ENCODE data around the gene PRSS36. TPM values are rescaled to one million over a fixed set of nuclear protein-coding genes. Genes with fewer than 3 reads are reported as not detected.

PRSS36 gene
- total RNA-seq, 1 experiment from 2014 or later: 0.41 TPM

DNA sequence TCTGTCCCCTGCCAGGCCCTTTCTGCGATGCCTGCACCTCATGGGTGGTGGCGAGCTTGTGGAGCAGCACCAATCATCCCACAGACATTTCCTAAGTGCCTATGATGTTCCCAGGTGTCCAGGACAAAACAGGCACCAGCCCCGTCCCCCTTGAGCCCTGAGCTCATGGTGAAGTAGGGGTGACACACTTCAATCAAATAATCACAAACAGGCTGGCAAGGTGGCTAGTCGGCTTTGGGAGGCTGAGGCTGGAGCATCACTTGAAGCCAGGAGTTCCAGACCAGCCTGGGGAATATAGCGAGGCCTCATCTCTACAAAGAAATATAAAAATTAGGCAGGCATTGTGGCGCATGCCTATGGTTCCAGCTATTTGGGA, 13.6 kb downstream of the PRSS36 start:
- no TSS peak for BruUV-seq (replicated peaks)
- no peak overlapping the region for H3K27ac ChIP-seq (ENCODE audit: low read depth, low read length, poor library complexity, severe bottlenecking)
- no peak overlapping the region for H3K4me3 ChIP-seq (ENCODE audit: low read depth, low read length, poor library complexity, severe bottlenecking)
- DNase-seq (ENCODE audit: low spot score): no peak
- CTCF ChIA-PET: no interaction called here
- H3K9me3 ChIP-seq (ENCODE audit: low read depth, low read length, poor library complexity, severe bottlenecking): no peaks in the 10 kb centered on the region
- intact Hi-C loops (cut with micrococcal nuclease; ENCODE audit: unreplicated experiment): no loop called here
- no peaks in the 10 kb centered on the region for H3K27me3 ChIP-seq (replicated peaks; ENCODE audit: insufficient read depth, low read depth, low read length, poor library complexity)
- no peak for TF ChIP-seq EZH2 (IDR thresholded peaks at IDR 0.05; ENCODE audit: borderline replicate concordance, low read depth, low read length, poor library complexity, severe bottlenecking)
- POLR2A ChIA-PET (ENCODE audit: low non-redundant PET): interaction anchor here (0.6 kb wide), 1 partner anchor 167 kb away, joined by 3 read pairs; no protein-coding TSS in a partner anchor
- H3K36me3 ChIP-seq (ENCODE audit: insufficient read depth, low read length, poor library complexity, severe bottlenecking): no peaks in the 10 kb centered on the region
- peaks cover under 1% of the 10 kb centered on the region for H3K4me1 ChIP-seq (ENCODE audit: insufficient read depth, low read length, poor library complexity, severe bottlenecking)

DNA sequence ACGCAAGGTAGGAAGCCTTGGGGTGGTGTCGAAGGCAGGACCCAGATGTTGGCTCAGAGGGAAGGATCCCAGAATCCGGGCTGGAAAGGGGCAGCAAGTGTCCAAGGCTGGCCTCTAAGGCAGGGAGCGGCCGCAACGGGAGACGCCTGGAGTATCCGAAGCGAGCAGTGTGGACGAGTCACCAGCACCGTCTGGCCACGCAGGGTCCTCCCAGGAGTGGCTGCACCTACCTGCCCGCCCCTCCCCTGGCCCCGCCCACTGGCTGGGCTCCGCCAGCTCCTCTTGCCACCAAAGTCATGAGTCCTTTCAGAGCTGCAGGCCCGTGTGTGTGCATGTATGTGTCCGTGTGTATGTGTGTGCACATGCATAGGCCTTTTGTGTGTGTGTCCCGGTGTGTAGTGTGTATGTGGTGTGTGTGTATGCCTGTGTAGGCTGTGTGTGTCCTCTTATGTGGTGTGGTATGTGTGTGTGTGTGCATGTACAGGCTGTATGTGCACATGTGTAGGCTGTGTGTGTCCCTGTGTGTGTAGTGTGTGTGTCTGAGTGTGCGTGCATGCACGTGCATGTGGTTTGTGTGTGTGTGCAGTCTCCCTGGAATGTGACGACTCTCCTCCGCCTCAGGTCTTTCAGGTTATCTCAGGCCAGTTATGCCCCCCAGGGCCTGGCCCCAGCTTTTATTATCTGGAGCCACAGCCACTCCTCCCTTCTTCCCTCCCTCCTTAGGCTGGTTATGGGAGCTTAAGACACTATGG, 14.2 kb downstream of the PRSS36 start, which contains the start of gene PRSS8:
PRSS8 (minus strand) TSS at position 193 of the 752 bp plus-strand sequence. CDS start 229 bp downstream, outside the sequence.
- intact Hi-C loops (cut with micrococcal nuclease; ENCODE audit: unreplicated experiment): no loop called here
- H3K4me1 ChIP-seq (ENCODE audit: insufficient read depth, low read length, poor library complexity, severe bottlenecking): no peaks in the 10 kb centered on the region
- peaks cover 5% of the 10 kb centered on the region for H3K36me3 ChIP-seq (ENCODE audit: insufficient read depth, low read length, poor library complexity, severe bottlenecking)
- TF ChIP-seq CTCF (conservative IDR thresholded peaks at IDR 0.05; ENCODE audit: low read depth, low read length) (no peak), EZH2 (IDR thresholded peaks at IDR 0.05; ENCODE audit: borderline replicate concordance, low read depth, low read length, poor library complexity, severe bottlenecking) (no peak)
- H3K4me3 ChIP-seq (ENCODE audit: low read depth, low read length, poor library complexity, severe bottlenecking): no peak within 1 kb of the TSS
- H3K27me3 ChIP-seq (replicated peaks; ENCODE audit: insufficient read depth, low read depth, low read length, poor library complexity): no peaks in the 10 kb centered on the region
- BruUV-seq (replicated peaks): no TSS peak
- DNase-seq (ENCODE audit: low spot score): no peak
- ChIA-PET POLR2A (ENCODE audit: low non-redundant PET) (interaction anchor here (0.6 kb wide), 1 partner anchor 166 kb away, joined by 3 read pairs; no protein-coding TSS in a partner anchor), CTCF (no interaction called here)
- no peak within 1 kb of the TSS for H3K27ac ChIP-seq (ENCODE audit: low read depth, low read length, poor library complexity, severe bottlenecking)
- no peaks in the 10 kb centered on the region for H3K9me3 ChIP-seq (ENCODE audit: low read depth, low read length, poor library complexity, severe bottlenecking)

- no TSS peak for BruUV-seq (replicated peaks)
These were observed 15.0 kb downstream of the PRSS36 start for GRCh38 chr16:31134625-31135534.

More at GRCh38 chr16:31134625-31135534, 15.0 kb downstream of the PRSS36 start:
- no peak overlapping the region for H3K4me3 ChIP-seq (ENCODE audit: low read depth, low read length, poor library complexity, severe bottlenecking)
- no peaks in the 10 kb centered on the region for H3K9me3 ChIP-seq (ENCODE audit: low read depth, low read length, poor library complexity, severe bottlenecking)
- H3K36me3 ChIP-seq (ENCODE audit: insufficient read depth, low read length, poor library complexity, severe bottlenecking): peaks cover 8% of the 10 kb centered on the region
- no peaks in the 10 kb centered on the region for H3K27me3 ChIP-seq (replicated peaks; ENCODE audit: insufficient read depth, low read depth, low read length, poor library complexity)
- no peaks in the 10 kb centered on the region for H3K4me1 ChIP-seq (ENCODE audit: insufficient read depth, low read length, poor library complexity, severe bottlenecking)
- TF ChIP-seq CTCF (conservative IDR thresholded peaks at IDR 0.05; ENCODE audit: low read depth, low read length) (no peak), EZH2 (IDR thresholded peaks at IDR 0.05; ENCODE audit: borderline replicate concordance, low read depth, low read length, poor library complexity, severe bottlenecking) (no peak)
- POLR2A ChIA-PET (ENCODE audit: low non-redundant PET): no interaction called here
- no peak overlapping the region for H3K27ac ChIP-seq (ENCODE audit: low read depth, low read length, poor library complexity, severe bottlenecking)
- intact Hi-C loops (cut with micrococcal nuclease; ENCODE audit: unreplicated experiment): no loop called here
- DNase-seq (ENCODE audit: low spot score): no peak
- CTCF ChIA-PET: no interaction called here

All from A673 (cell line).